Measurements from ENCODE around the gene ESPN. TPM values are rescaled to one million over a fixed set of nuclear protein-coding genes. Genes with fewer than 3 reads are reported as not detected.

Gene ESPN
- polyA plus RNA-seq, 1 donor (not counting 4 experiments of a cell fraction or from before 2014, with no cell fraction given), result 0.47 TPM

- H3K36me3 ChIP-seq (ENCODE audit: control insufficient read depth in 2 of 2, extremely low read depth in 1 of 2, insufficient read depth in 2 of 2, low read length in 2 of 2), result no peaks in the 10 kb centered on the region
- no peaks in the 10 kb centered on the region for H3K79me2 ChIP-seq (ENCODE audit: control insufficient read depth, insufficient read depth, low read length)
- FAIRE-seq (no peak), DNase-seq (ENCODE audit: low read depth, low spot score) (no peak)
- H3K9ac ChIP-seq (ENCODE audit: control insufficient read depth, extremely low read depth, insufficient read depth, low read length), result no peak overlapping the region
- TF ChIP-seq CTCF (optimal IDR thresholded peaks at IDR 0.05 in 1 of 3, IDR thresholded peaks at IDR 0.05 in 1 of 3, conservative IDR thresholded peaks at IDR 0.05 in 1 of 3; ENCODE audit: extremely low read depth in 1 of 3, insufficient read depth in 2 of 3, low read length in 3 of 3) (no peak), EZH2 (IDR thresholded peaks at IDR 0.05; ENCODE audit: low read length) (no peak)
- no peaks in the 10 kb centered on the region for H3K9me3 ChIP-seq (ENCODE audit: control insufficient read depth, low read depth, low read length)
- dilution Hi-C loops (cut with MboI; ENCODE audit: extremely low pct_ligation_motif_present, low sequenced_read_pairs), result no loop called here
- no peak overlapping the region for H2AFZ ChIP-seq (ENCODE audit: control insufficient read depth, low read length)
- H3K4me1 ChIP-seq (ENCODE audit: control insufficient read depth, extremely low read depth, insufficient read depth, low read length), result peaks cover 2% of the 10 kb centered on the region
- H4K20me1 ChIP-seq (ENCODE audit: control insufficient read depth, extremely low read depth, insufficient read depth, low read length), result no peaks in the 10 kb centered on the region
- H3K27me3 ChIP-seq (ENCODE audit: control insufficient read depth, extremely low read depth, insufficient read depth, low read length), result no peaks in the 10 kb centered on the region
- no peak overlapping the region for H3K4me3 ChIP-seq (ENCODE audit: control insufficient read depth in 2 of 3, extremely low read depth in 1 of 3, insufficient read depth in 2 of 3, low read depth in 1 of 3, low read length in 3 of 3)
- H3K4me2 ChIP-seq (ENCODE audit: control insufficient read depth, extremely low read depth, insufficient read depth, low read depth, low read length), result no peak overlapping the region
- H3K9me1 ChIP-seq (ENCODE audit: control insufficient read depth, extremely low read depth, insufficient read depth, low read length), result no peaks in the 10 kb centered on the region
- H3K27ac ChIP-seq (ENCODE audit: control insufficient read depth, insufficient read depth, low read length), result no peak overlapping the region
These were observed 25.3 kb upstream of the ESPN start for GRCh38 chr1:6399294-6399693.

GRCh38 chr1:6401673-6402072 is 22.9 kb upstream of the ESPN start:
- TF ChIP-seq EZH2 (IDR thresholded peaks at IDR 0.05; ENCODE audit: low read length) (no peak), CTCF (optimal IDR thresholded peaks at IDR 0.05 in 1 of 3, IDR thresholded peaks at IDR 0.05 in 1 of 3, conservative IDR thresholded peaks at IDR 0.05 in 1 of 3; ENCODE audit: extremely low read depth in 1 of 3, insufficient read depth in 2 of 3, low read length in 3 of 3) (no peak)
- no peaks in the 10 kb centered on the region for H3K9me1 ChIP-seq (ENCODE audit: control insufficient read depth, extremely low read depth, insufficient read depth, low read length)
- H3K9me3 ChIP-seq (ENCODE audit: control insufficient read depth, low read depth, low read length), result no peaks in the 10 kb centered on the region
- no peak overlapping the region for H3K9ac ChIP-seq (ENCODE audit: control insufficient read depth, extremely low read depth, insufficient read depth, low read length)
- no peaks in the 10 kb centered on the region for H3K4me1 ChIP-seq (ENCODE audit: control insufficient read depth, extremely low read depth, insufficient read depth, low read length)
- no peak for FAIRE-seq
- H3K79me2 ChIP-seq (ENCODE audit: control insufficient read depth, insufficient read depth, low read length), result no peaks in the 10 kb centered on the region
- no peak overlapping the region for H2AFZ ChIP-seq (ENCODE audit: control insufficient read depth, low read length)
- no peaks in the 10 kb centered on the region for H3K36me3 ChIP-seq (ENCODE audit: control insufficient read depth in 2 of 2, extremely low read depth in 1 of 2, insufficient read depth in 2 of 2, low read length in 2 of 2)
- no peak overlapping the region for H3K27ac ChIP-seq (ENCODE audit: control insufficient read depth, insufficient read depth, low read length)
- H4K20me1 ChIP-seq (ENCODE audit: control insufficient read depth, extremely low read depth, insufficient read depth, low read length), result no peaks in the 10 kb centered on the region
- H3K4me3 ChIP-seq (ENCODE audit: control insufficient read depth in 2 of 3, extremely low read depth in 1 of 3, insufficient read depth in 2 of 3, low read depth in 1 of 3, low read length in 3 of 3), result no peak overlapping the region
- DNase-seq (ENCODE audit: low read depth, low spot score), result no peak
- no peak overlapping the region for H3K4me2 ChIP-seq (ENCODE audit: control insufficient read depth, extremely low read depth, insufficient read depth, low read depth, low read length)
- H3K27me3 ChIP-seq (ENCODE audit: control insufficient read depth, extremely low read depth, insufficient read depth, low read length), result no peaks in the 10 kb centered on the region
- dilution Hi-C loops (cut with MboI; ENCODE audit: extremely low pct_ligation_motif_present, low sequenced_read_pairs), result no loop called here
